ENCODE results near the gene APAF1. TPM values are rescaled to one million over a fixed set of nuclear protein-coding genes. Genes with fewer than 3 reads are reported as not detected.

APAF1 gene
- total and polyA plus RNA-seq, 2 of the 13 experiments (the other 11 are each of a cell fraction or from before 2014, with no cell fraction given) = 6.0 to 13.0 TPM

GRCh38 chr12:98780261-98780660 is 135.2 kb downstream of the APAF1 start (continued):
- TF ChIP-seq HNRNPH1 (optimal IDR thresholded peaks at IDR 0.05; ENCODE audit: low read depth, low read length) = no peak
- no peak for TF ChIP-seq ZNF572 (CRISPR knock-in tag; IDR thresholded peaks at IDR 0.05)
- no peak for TF ChIP-seq ZNF775 (CRISPR knock-in tag; IDR thresholded peaks at IDR 0.05; ENCODE audit: borderline replicate concordance)

- Histone ChIP-seq H4K20me1 (ENCODE audit: insufficient read depth, low read length) (no peaks in the 10 kb centered on the region), H3K79me2 (ENCODE audit: insufficient read depth, low read length) (no peaks in the 10 kb centered on the region), H3K36me3 (replicated peaks in 1 of 2; ENCODE audit: control insufficient read depth in 1 of 2, insufficient read depth in 2 of 2, low read length in 2 of 2) (no peaks in the 10 kb centered on the region), H3K9ac (ENCODE audit: insufficient read depth, low read depth, low read length) (no peak overlapping the region), H3K4me1 (ENCODE audit: insufficient read depth, low read length) (no peaks in the 10 kb centered on the region), H3K4me2 (ENCODE audit: low read depth, low read length) (no peak overlapping the region), H3K4me3 (replicated peaks in 1 of 3; ENCODE audit: insufficient read depth in 1 of 3, low read depth in 2 of 3, low read length in 3 of 3) (no peak overlapping the region), H3K9me3 (ENCODE audit: low read length) (no peaks in the 10 kb centered on the region), H3K27ac (ENCODE audit: extremely low read length, insufficient read depth, low read length) (no peak overlapping the region), H2AFZ (ENCODE audit: low read length) (no peak overlapping the region), H3K27me3 (ENCODE audit: control insufficient read depth in 1 of 2, insufficient read depth in 2 of 2, low read length in 2 of 2) (peaks cover 0 to 16% of the 10 kb centered on the region in 2 experiments; a peak in 2 of 5 replicates)
- ChIA-PET CTCF (ENCODE audit: low intra/inter-chr PET ratio, low total read pairs) (no interaction called here), POLR2A (no interaction called here)
- ATAC-seq = no peak
- BruUV-seq (replicated peaks) = no TSS peak
- in situ Hi-C loops (cut with HindIII; ENCODE audit: extremely low pct_ligation_motif_present, low pct_unique_long_range_greater_than_20kb) (no loop called here), intact Hi-C loops (cut with micrococcal nuclease; ENCODE audit: unreplicated experiment) (no loop called here)
- no peak for FAIRE-seq
- TF ChIP-seq ZNF562 (CRISPR knock-in tag; IDR thresholded peaks at IDR 0.05; ENCODE audit: borderline replicate concordance) = no peak
- TF ChIP-seq E2F5 (CRISPR knock-in tag; conservative IDR thresholded peaks at IDR 0.05) = no peak
- no peak for TF ChIP-seq PHF21A (CRISPR knock-in tag; IDR thresholded peaks at IDR 0.05)
- TF ChIP-seq ARNT (IDR thresholded peaks at IDR 0.05) = no peak
- no peak for TF ChIP-seq TBX3 (IDR thresholded peaks at IDR 0.05; ENCODE audit: borderline replicate concordance)
- no peak for TF ChIP-seq ZNF768 (CRISPR knock-in tag; IDR thresholded peaks at IDR 0.05)
- TF ChIP-seq TBL1XR1 (IDR thresholded peaks at IDR 0.05; ENCODE audit: borderline replicate concordance, low read length, partially characterized antibody) = no peak
- no peak for TF ChIP-seq PAX8 (CRISPR knock-in tag; IDR thresholded peaks at IDR 0.05; ENCODE audit: borderline replicate concordance)
- TF ChIP-seq PHF8 (CRISPR knock-in tag; IDR thresholded peaks at IDR 0.05) = no peak
- no peak for TF ChIP-seq CENPX (CRISPR knock-in tag; IDR thresholded peaks at IDR 0.05)
- no peak for DNase-seq (ENCODE audit: low spot score)
- WGBS (ENCODE audit: low lambda C conversion rate) = 6% methylated on average over 2 of the region's 2 CpGs
Measured at GRCh38 chr12:98783420-98783819, 138.3 kb downstream of the APAF1 start.

Small RNA genes lying within 50 kb of the gene (small RNA-seq; reads per million reads assigned to genes)
- 14.3 to 393 (median 17.7) reads per million in 3 experiments for gene SNORA53 (ENCODE audit: insufficient read depth in 2 of 3, insufficient read length in 3 of 3, low read depth in 2 of 3, low replicate concordance in 1 of 3)

Other genes with a start within 250 kb of the APAF1 start
- 167 and 208 TPM in 2 replicates for gene TMPO, start 129.7 kb upstream of the APAF1 start, total RNA-seq (2016; rRNA removed; fragmentation: Illumina TruSeq; extraction: Trizol)
- 17.9 and 24.2 TPM in 2 replicates for gene TMPO, start 129.7 kb upstream of the APAF1 start, polyA plus RNA-seq (2011; rRNA removed)
- gene SLC25A3, start 51.6 kb upstream of the APAF1 start, total RNA-seq (2016; rRNA removed; fragmentation: Illumina TruSeq; extraction: Trizol) = 829 and 1,060 TPM in 2 replicates
- gene SLC25A3, start 51.6 kb upstream of the APAF1 start, polyA plus RNA-seq (2011; rRNA removed) = 223 and 292 TPM in 2 replicates
- gene IKBIP, start 502 bp upstream of the APAF1 start, total RNA-seq (2016; rRNA removed; fragmentation: Illumina TruSeq; extraction: Trizol) = 50.4 and 55.5 TPM in 2 replicates
- 13.1 and 20.0 TPM in 2 replicates for gene IKBIP, start 502 bp upstream of the APAF1 start, polyA plus RNA-seq (2011; rRNA removed)